IPS-18c (cell line): Measurements from ENCODE around the gene DNAJC18.
"Not testable (repeated sequence)": the region's sequence is repeated elsewhere in the genome, so short reads cannot be mapped to it uniquely, and the experiment has no call there.

Experiments
- H3K4me3 ChIP-seq: 2 replicates; pipeline ENCODE4 v1.7.0; 2013; ENCODE audit warnings: low read depth, mild to moderate bottlenecking, low read length, moderate library complexity; ENCODE audit not compliant: insufficient read depth
- H3K9me3 ChIP-seq: one replicate; pipeline ENCODE4 v1.6.1; 2013; ENCODE audit warnings: mild to moderate bottlenecking, low read length, moderate library complexity; ENCODE audit not compliant: control insufficient read depth, insufficient read depth

DNAJC18 gene

DNA sequence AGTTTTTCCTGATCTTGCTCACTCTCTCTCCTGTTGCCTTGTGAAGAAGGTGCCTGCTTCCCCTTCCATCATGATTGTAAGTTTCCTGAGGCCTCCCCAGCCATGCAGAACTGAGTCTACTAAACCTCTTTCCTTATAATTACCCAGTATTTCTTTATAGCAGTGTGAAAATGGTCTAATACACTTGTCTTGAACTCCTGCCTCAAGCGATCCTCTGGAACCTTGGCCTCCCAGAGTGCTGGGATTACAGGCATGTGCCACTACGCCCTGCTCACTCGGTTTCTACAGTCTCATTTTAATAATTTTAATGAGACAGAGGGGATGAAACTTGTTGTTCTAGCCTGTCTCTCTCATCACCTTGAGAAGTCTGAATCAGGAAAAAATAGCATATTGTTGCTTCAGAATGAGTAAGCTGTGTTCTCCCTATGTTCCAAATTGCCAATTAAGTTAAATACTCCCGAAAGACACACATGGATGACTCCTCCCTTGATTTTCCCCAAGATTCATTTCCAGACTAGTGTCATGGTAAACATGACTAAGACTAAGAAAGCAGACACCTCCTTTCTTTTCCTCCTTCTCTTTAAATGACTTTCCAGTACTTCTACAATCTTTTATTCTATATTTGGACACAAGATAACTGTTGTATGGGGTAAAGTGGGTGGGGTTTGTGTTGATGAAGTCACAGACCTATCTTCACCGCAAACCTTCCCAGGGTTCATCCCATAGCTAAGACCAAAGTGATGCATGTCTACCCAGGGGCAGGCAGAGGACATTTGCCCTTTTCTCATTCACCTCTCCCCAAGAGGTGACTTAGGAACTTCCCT, 7.8 kb upstream of the DNAJC18 start:
- no peaks in the 10 kb centered on the region for H3K9me3 ChIP-seq
- H3K4me3 ChIP-seq, result no peak overlapping the region

- no peak overlapping the region for H3K4me3 ChIP-seq
- no peaks in the 10 kb centered on the region for H3K9me3 ChIP-seq
Observed at GRCh38 chr5:139445325-139446170, 6.2 kb upstream of the DNAJC18 start.

DNA sequence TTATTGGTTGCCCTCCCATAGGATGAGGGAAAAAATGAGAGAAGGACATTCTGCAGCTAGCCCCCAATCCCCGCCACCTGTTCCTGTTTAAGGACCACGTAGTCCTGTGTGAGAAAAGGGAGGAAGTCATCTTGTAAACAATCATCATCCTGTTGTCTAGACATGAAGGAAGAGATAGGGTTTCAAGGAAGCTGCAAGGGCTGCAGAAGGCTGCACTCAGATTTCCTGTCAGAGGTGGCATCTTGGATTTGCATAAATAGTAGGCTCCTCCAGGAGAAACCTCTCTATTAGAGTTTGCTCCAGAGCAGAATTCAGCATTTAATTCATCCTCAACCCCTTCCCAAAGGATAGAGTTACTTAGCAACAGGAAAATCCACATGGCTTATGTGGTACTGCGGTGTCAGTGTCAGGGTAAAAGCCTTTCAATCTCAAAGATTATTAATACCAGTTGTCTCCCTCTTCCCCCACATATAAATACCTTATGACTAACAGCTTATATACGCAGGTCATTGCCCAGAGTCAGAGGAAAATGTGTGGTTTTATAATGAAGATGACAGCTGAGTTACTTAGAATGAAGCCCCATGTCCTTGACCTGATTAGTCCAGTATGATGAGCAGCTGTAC, 4.6 kb upstream of the DNAJC18 start:
- H3K9me3 ChIP-seq, result peaks cover 2% of the 10 kb centered on the region
- H3K4me3 ChIP-seq, result no peak overlapping the region

GRCh38 chr5:139440416-139440815, 1.1 kb upstream of the DNAJC18 start:
- H3K4me3 ChIP-seq, H3K9me3 ChIP-seq: not testable (repeated sequence)

GRCh38 chr5:139438707-139439012, 665 bp downstream of the DNAJC18 start:
- H3K4me3 ChIP-seq, result peak overlapping the region; percentile 99
- H3K9me3 ChIP-seq, result peaks cover 2% of the 10 kb centered on the region

DNA sequence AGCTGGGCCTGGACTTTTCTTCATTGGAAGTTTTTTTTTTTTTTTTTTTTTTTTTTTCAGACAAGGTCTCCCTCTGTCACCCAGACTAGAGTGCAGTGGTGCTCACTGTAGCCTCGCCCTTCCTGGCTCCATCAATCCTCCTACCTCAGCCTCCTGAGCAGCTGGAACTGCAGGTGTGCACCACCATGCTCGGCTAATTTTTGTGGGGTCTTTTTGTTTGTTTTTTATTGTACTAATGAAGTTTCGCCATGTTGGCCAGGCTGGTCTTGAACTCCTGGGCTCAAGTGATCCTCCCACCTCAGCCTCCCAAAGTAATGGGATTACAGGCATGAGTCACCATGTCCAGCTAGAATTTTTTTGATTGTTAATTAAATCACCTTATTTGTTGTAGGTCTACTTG, 3.6 kb downstream of the DNAJC18 start:
- H3K9me3 ChIP-seq, result peaks cover 2% of the 10 kb centered on the region
- H3K4me3 ChIP-seq, result no peak overlapping the region

DNA sequence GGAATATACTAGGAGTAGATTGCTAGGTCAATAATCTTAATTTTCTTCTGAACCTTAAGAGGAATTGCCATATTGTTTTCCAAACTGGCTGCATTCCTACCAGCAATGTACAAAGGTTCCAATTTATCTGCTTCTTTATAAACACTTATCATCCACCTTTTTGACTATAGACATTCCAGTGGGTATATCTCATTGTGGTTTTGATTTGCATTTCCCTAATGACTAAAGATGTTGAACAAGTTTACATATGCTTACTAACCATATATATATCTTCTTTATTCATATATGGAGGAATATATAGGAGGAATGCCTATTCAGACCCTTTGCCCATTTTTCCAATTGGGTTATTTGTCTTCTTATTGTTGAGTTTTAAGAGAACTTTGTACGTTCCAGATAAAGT, 7.6 kb downstream of the DNAJC18 start:
- no peaks in the 10 kb centered on the region for H3K9me3 ChIP-seq

GRCh38 chr5:139430015-139430414, 9.3 kb downstream of the DNAJC18 start:
- H3K9me3 ChIP-seq, result no peaks in the 10 kb centered on the region

More for the DNA sequence above, 7.6 kb downstream of the DNAJC18 start:
- H3K4me3 ChIP-seq, result no peak overlapping the region

DNA sequence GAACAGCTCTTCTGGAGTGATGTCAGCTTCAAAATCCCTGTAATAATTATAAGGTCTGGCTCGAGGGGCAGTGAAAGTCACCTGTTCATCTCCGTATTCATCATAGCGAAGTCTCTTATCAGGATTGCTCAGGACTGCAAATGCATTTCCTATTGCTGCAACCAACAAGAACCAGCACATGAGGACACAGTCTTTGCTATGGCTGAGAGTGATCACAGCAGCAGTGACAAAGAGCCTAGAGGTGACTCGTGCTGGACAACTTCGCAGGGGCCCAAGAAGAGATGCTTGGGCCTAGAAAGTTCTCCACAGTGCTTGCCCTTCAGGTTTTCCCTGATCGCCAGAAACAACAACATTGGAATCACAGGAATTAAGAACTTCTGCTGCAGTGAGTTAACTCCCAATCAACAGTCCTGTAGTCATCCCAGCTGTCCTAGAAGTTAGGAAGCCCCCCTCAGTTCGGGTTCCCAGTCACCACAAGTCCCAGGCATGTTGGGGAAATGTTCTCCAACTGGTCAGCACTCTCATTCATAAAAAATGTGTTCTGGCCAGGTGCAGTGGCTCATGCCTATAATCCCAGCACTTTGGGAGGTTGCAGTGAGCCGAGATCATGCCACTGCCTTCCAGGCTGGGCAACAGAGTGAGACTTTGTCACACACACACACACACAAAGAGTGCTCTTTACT, 13.0 kb downstream of the DNAJC18 start:
- Histone ChIP-seq H3K4me3 (no peak overlapping the region), H3K9me3 (no peaks in the 10 kb centered on the region)

More at GRCh38 chr5:139430015-139430414, 9.3 kb downstream of the DNAJC18 start:
- H3K4me3 ChIP-seq, result no peak overlapping the region

DNA sequence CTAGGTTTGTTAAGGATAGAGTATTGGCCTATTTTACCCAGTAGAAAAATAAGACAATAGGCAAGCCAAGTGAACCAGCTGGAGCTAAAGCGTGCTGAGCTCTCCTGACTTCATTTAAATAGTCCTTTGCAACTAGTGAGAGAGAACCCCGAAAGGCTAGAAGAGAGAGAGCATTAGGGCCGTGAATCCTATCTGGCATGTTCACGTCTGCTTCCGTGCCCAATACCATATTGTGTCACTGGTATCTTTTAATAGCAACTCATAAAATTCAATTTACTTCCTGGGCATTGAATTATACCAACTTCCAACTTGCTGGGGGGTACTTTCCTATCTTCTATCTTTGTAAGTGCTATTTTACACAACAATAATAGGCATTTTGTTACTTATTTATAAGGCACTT, 13.8 kb downstream of the DNAJC18 start:
- no peaks in the 10 kb centered on the region for H3K9me3 ChIP-seq
- no peak overlapping the region for H3K4me3 ChIP-seq

GRCh38 chr5:139422307-139422893, 16.9 kb downstream of the DNAJC18 start:
- Histone ChIP-seq H3K4me3 (no peak overlapping the region), H3K9me3 (no peaks in the 10 kb centered on the region)

GRCh38 chr5:139419226-139420192, 19.8 kb downstream of the DNAJC18 start:
- no peak overlapping the region for H3K4me3 ChIP-seq
- H3K9me3 ChIP-seq, result no peaks in the 10 kb centered on the region

- no peak overlapping the region for H3K4me3 ChIP-seq
- H3K9me3 ChIP-seq, result no peaks in the 10 kb centered on the region
Observed at GRCh38 chr5:139418793-139419192, 20.5 kb downstream of the DNAJC18 start.

DNA sequence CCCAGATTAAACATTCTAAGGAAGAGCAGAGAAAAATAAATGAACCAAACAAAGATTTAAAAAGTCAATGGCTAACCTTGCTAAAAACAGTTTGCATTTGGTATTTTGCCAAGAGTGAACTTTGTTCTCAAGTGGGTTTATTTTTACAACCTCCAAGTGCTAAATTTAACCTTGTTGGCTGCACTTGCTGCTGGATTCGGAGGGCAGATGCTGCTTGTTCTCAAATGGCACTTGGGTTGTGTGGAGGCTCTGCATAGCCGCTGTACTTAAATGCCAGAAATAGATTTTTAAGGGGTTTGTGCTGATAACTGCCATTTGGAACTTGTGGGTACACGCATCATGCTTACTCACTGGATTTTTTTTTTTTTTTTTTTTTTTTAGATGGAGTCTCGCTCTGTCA, 22.1 kb downstream of the DNAJC18 start:
- Histone ChIP-seq H3K4me3 (no peak overlapping the region), H3K9me3 (no peaks in the 10 kb centered on the region)

DNA sequence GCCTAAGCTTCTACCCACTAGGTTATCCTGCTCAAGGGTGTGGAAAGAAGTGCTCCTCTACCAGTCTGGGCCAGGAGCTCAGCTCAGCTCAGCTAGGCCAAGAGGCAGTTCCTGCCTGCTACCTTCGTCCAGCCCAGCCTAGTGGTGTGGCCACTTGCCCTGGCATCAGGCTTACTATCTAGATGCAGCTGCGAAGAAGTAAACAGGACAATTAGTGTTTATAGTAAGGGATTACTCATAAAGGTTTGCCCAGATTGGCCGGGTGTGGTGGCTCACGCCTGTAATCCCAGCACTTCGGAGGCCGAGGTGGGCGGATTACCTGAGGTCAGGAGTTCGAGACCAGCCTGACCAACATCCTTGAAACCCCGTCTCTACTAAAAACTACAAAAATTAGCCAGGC, 22.7 kb downstream of the DNAJC18 start:
- H3K4me3 ChIP-seq, result no peak overlapping the region
- H3K9me3 ChIP-seq, result no peaks in the 10 kb centered on the region

- Histone ChIP-seq H3K4me3 (no peak overlapping the region), H3K9me3 (no peaks in the 10 kb centered on the region)
Observed at GRCh38 chr5:139415869-139416268, 23.5 kb downstream of the DNAJC18 start.
